Loucy (cell line): ENCODE results near the gene IGFBP1.

Experiments
- H2AFZ ChIP-seq: fragments of 200-600 bp; sonication (generic); 2 replicates; pipeline ENCODE4 v1.6.0; 2016; ENCODE audit warnings: antibody characterized with exemption, mild to moderate bottlenecking, low read length, moderate library complexity
- H3F3A ChIP-seq: fragments of 200-600 bp; 2 replicates; pipeline ENCODE4 v1.6.0; 2016; ENCODE audit warnings: antibody characterized with exemption, low read depth, mild to moderate bottlenecking
- H3K27me3 ChIP-seq: fragments of 200-600 bp; sonication (generic); 2 replicates; pipeline ENCODE4 v1.6.1; 2014; ENCODE audit warnings: low read length, mild to moderate bottlenecking; ENCODE audit not compliant: insufficient read depth, poor library complexity, severe bottlenecking
- H3K36me3 ChIP-seq: fragments of 200-600 bp; sonication (generic); 2 replicates; pipeline ENCODE4 v1.6.1; 2016; ENCODE audit warnings: low read length; ENCODE audit not compliant: insufficient read depth
- H3K4me1 ChIP-seq: fragments of 200-600 bp; sonication (generic); 2 replicates; pipeline ENCODE4 v1.5.1; 2014; ENCODE audit warnings: low read length, mild to moderate bottlenecking; ENCODE audit not compliant: insufficient read depth, poor library complexity, severe bottlenecking
- H3K4me2 ChIP-seq: fragments of 200-600 bp; sonication (generic); 2 replicates; pipeline ENCODE4 v1.6.0; 2014; ENCODE audit warnings: antibody characterized with exemption, low read length, low read depth, mild to moderate bottlenecking; ENCODE audit not compliant: poor library complexity, severe bottlenecking
- H3K4me3 ChIP-seq: fragments of 200-600 bp; sonication (generic); 2 replicates; pipeline ENCODE4 v1.5.1; 2014; ENCODE audit warnings: low read length, mild to moderate bottlenecking, mixed read lengths; ENCODE audit not compliant: poor library complexity, severe bottlenecking
- H3K79me2 ChIP-seq: fragments of 200-600 bp; sonication (generic); 2 replicates; pipeline ENCODE4 v1.6.1; 2014; ENCODE audit warnings: low read length; ENCODE audit not compliant: insufficient read depth
- H3K9ac ChIP-seq: fragments of 200-600 bp; sonication (generic); 2 replicates; pipeline ENCODE4 v1.6.0; 2014; ENCODE audit warnings: mild to moderate bottlenecking, low read depth, low read length, moderate library complexity; ENCODE audit not compliant: poor library complexity, severe bottlenecking
- H3K9me2 ChIP-seq: fragments of 200-600 bp; sonication (generic); replicated peaks from 2 replicates; pipeline ENCODE4 v1.6.1; 2016; ENCODE audit warnings: low read depth, low read length, mixed read lengths
- H3K9me3 ChIP-seq: fragments of 200-600 bp; sonication (generic); 2 replicates; pipeline ENCODE4 v1.6.1; 2014; ENCODE audit warnings: mild to moderate bottlenecking, antibody characterized with exemption, low read length, low read depth; ENCODE audit not compliant: insufficient read depth
- H4K20me1 ChIP-seq: fragments of 200-600 bp; sonication (generic); 2 replicates; pipeline ENCODE4 v1.6.0; 2014; ENCODE audit warnings: antibody characterized with exemption, low read length, mild to moderate bottlenecking; ENCODE audit not compliant: insufficient read depth, poor library complexity, severe bottlenecking
- CTCF ChIP-seq: fragments of 200-600 bp; sonication (generic); conservative IDR thresholded peaks from 2 replicates; pipeline ENCODE4 v1.5.1; 2014; ENCODE audit warnings: mild to moderate bottlenecking, antibody characterized with exemption, low read length
- EZH2phosphoT487 ChIP-seq: fragments of 200-600 bp; IDR thresholded peaks from 2 replicates; pipeline ENCODE4 v1.6.1; 2018; ENCODE audit warnings: antibody characterized with exemption, mild to moderate bottlenecking, moderate library complexity, borderline replicate concordance

IGFBP1 gene

GRCh38 chr7:45930967-45931366, 42.7 kb downstream of the IGFBP1 start:
- H3K4me1 ChIP-seq = no peaks in the 10 kb centered on the region
- H4K20me1 ChIP-seq = no peaks in the 10 kb centered on the region
- H2AFZ ChIP-seq = no peak overlapping the region
- H3K9me3 ChIP-seq = no peaks in the 10 kb centered on the region; the same call in 1 of the 2 replicates
- no peaks in the 10 kb centered on the region for H3K36me3 ChIP-seq
- H3K27me3 ChIP-seq = no peaks in the 10 kb centered on the region
- H3K9ac ChIP-seq = no peak overlapping the region
- H3K9me2 ChIP-seq = no peaks in the 10 kb centered on the region
- no peak overlapping the region for H3K4me2 ChIP-seq
- TF ChIP-seq EZH2phosphoT487 (no peak), CTCF (no peak)
- no peaks in the 10 kb centered on the region for H3K79me2 ChIP-seq
- no peaks in the 10 kb centered on the region for H3F3A ChIP-seq
- H3K4me3 ChIP-seq = no peak overlapping the region

- Histone ChIP-seq H3K9me3 (peaks cover 5% of the 10 kb centered on the region; the same call in 1 of the 2 replicates), H2AFZ (no peak overlapping the region), H3K27me3 (no peaks in the 10 kb centered on the region), H3F3A (no peaks in the 10 kb centered on the region), H3K79me2 (no peaks in the 10 kb centered on the region), H3K36me3 (no peaks in the 10 kb centered on the region), H3K9me2 (no peaks in the 10 kb centered on the region), H3K4me3 (no peak overlapping the region), H3K9ac (no peak overlapping the region), H3K4me2 (no peak overlapping the region), H3K4me1 (no peaks in the 10 kb centered on the region), H4K20me1 (no peaks in the 10 kb centered on the region)
- TF ChIP-seq EZH2phosphoT487 (no peak), CTCF (no peak)
Observed at GRCh38 chr7:45937301-45937700, 49.0 kb downstream of the IGFBP1 start.

- Histone ChIP-seq H3K9me3 (peaks cover 5% of the 10 kb centered on the region; the same call in 1 of the 2 replicates), H3K9ac (no peak overlapping the region), H3F3A (no peaks in the 10 kb centered on the region), H2AFZ (no peak overlapping the region), H3K9me2 (no peaks in the 10 kb centered on the region), H3K4me3 (no peak overlapping the region), H3K79me2 (no peaks in the 10 kb centered on the region), H3K4me2 (no peak overlapping the region), H4K20me1 (no peaks in the 10 kb centered on the region), H3K4me1 (no peaks in the 10 kb centered on the region), H3K36me3 (no peaks in the 10 kb centered on the region), H3K27me3 (no peaks in the 10 kb centered on the region)
- TF ChIP-seq CTCF (no peak), EZH2phosphoT487 (no peak)
Observed at GRCh38 chr7:45937862-45938261, 49.6 kb downstream of the IGFBP1 start.
